GM12878 (cell line): Measurements from ENCODE around the gene KLK13. TPM values are rescaled to one million over a fixed set of nuclear protein-coding genes. Genes with fewer than 3 reads are reported as not detected.

Source experiments
- ATAC-seq: fragments of 200-7000 bp; cut with Tn5 transposase; 3 replicates; pipeline ENCODE4 v1.9.1; 2020; ENCODE audit warnings: mild to moderate bottlenecking, moderate library complexity
- BruUV-seq: library from RNA; stranded (reverse); fragments of 400-500 nt; replicated peaks from 2 replicates; lab custom pipeline; 2021; lab: Mats Ljungman, UMichigan
- CTCF ChIA-PET: fragments of 300-600 bp; sonication (Branson Sonifier 250); formaldehyde crosslinking; extraction: SDS; loops from one replicate; lab custom pipeline; 2021; ENCODE audit warnings: inconsistent platforms; lab: Yijun Ruan, JAX
- POLR2A ChIA-PET: fragments of 350-600 bp; formaldehyde crosslinking; extraction: SDS; loops from one replicate; lab custom pipeline; 2021; ENCODE audit warnings: inconsistent platforms; lab: Charles Lee
- RAD21 ChIA-PET: fragments of 300-600 bp; sonication (Branson Sonifier 250); formaldehyde crosslinking; loops from one replicate; lab custom pipeline; 2023; ENCODE audit warnings: antibody characterized with exemption; ENCODE audit not compliant: unreplicated experiment; lab: Charles Lee
- SMC1A ChIA-PET: fragments of 300-600 bp; sonication (Branson Sonifier 250); formaldehyde crosslinking; loops from one replicate; lab custom pipeline; 2023; ENCODE audit not compliant: unreplicated experiment, uncharacterized antibody; lab: Charles Lee
- DNase-seq: peaks from one replicate; pipeline ENCODE4 v3.0.0-alpha.2; 2011; ENCODE audit warnings: low read depth, low spot score
- FAIRE-seq: peaks from 3 replicates; lab custom pipeline; 2011; peaks lifted over from hg19 to GRCh38; lab: Jason Lieb, UNC
- H2AFZ ChIP-seq: 2 replicates; pipeline ENCODE4 v1.6.0; 2011; ENCODE audit warnings: low read depth, low read length, control low read depth; ENCODE audit not compliant: control insufficient read depth
- H3K27ac ChIP-seq: 2 replicates; pipeline ENCODE4 v1.5.1; 2011; ENCODE audit warnings: control low read depth; ENCODE audit not compliant: control insufficient read depth, insufficient read depth
- H3K27me3 ChIP-seq, 2 experiments: replicated peaks in 1 of 2; 2 replicates each; pipeline versions ENCODE4 v1.6.0 to v1.6.1; 2011; ENCODE audit warnings: low read length in 1 of 2; ENCODE audit not compliant: control insufficient read depth in 2 of 2, insufficient read depth in 2 of 2
- H3K36me3 ChIP-seq, 2 experiments: 2 replicates each; pipeline ENCODE4 v1.5.1; 2011; ENCODE audit warnings: low read length in 1 of 2; ENCODE audit not compliant: control insufficient read depth in 2 of 2, insufficient read depth in 2 of 2
- H3K4me1 ChIP-seq: 2 replicates; pipeline ENCODE4 v1.6.1; 2011; ENCODE audit warnings: mild to moderate bottlenecking, low read length, moderate library complexity, mixed read lengths; ENCODE audit not compliant: control insufficient read depth, insufficient read depth
- H3K4me2 ChIP-seq: 2 replicates; pipeline ENCODE4 v1.6.0; 2011; ENCODE audit warnings: control low read depth; ENCODE audit not compliant: control insufficient read depth, insufficient read depth
- H3K4me3 ChIP-seq: fragments of 200-600 bp; sonication (generic); 2 replicates; pipeline ENCODE4 v1.5.1; 2016
- H3K79me2 ChIP-seq: 2 replicates; pipeline ENCODE4 v1.6.0; 2011; ENCODE audit warnings: low read length; ENCODE audit not compliant: control insufficient read depth, insufficient read depth
- H3K9ac ChIP-seq: 2 replicates; pipeline ENCODE4 v1.8.0; 2011; ENCODE audit warnings: low read length, control low read depth, mixed read lengths; ENCODE audit not compliant: control insufficient read depth, insufficient read depth
- H3K9me3 ChIP-seq: replicated peaks from 3 replicates; pipeline ENCODE4 v1.5.1; 2011; ENCODE audit warnings: mild to moderate bottlenecking, low read length; ENCODE audit not compliant: control insufficient read depth, insufficient read depth
- H4K20me1 ChIP-seq: 2 replicates; pipeline ENCODE4 v1.6.0; 2011; ENCODE audit not compliant: control insufficient read depth, insufficient read depth
- CBX5 ChIP-seq: sonication (generic); IDR thresholded peaks from 2 replicates; pipeline ENCODE4 v1.6.1; 2016; ENCODE audit warnings: low read depth, moderate library complexity, mild to moderate bottlenecking, inconsistent platforms
- CEBPB ChIP-seq, 2 experiments: fragments of 150-350 bp in 1 of 2; IDR thresholded peaks; 2 replicates each; pipeline ENCODE4 v1.6.1; 2012 to 2014; ENCODE audit warnings: low read depth in 2 of 2, low read length in 2 of 2, borderline replicate concordance in 1 of 2, inconsistent platforms in 1 of 2
- NFIC ChIP-seq: IDR thresholded peaks from 2 replicates; pipeline ENCODE4 v1.6.1; 2012; ENCODE audit warnings: low read depth, mild to moderate bottlenecking, inconsistent platforms, low read length, moderate library complexity
- POU2F2 ChIP-seq: IDR thresholded peaks from 3 replicates; pipeline ENCODE4 v1.6.1; 2011; ENCODE audit warnings: low read depth, mild to moderate bottlenecking, low read length, borderline replicate concordance
- SIN3A ChIP-seq: IDR thresholded peaks from 2 replicates; pipeline ENCODE4 v1.6.1; 2012; ENCODE audit warnings: low read depth, low read length, improper control_type of control experiment
- SREBF1 ChIP-seq: IDR thresholded peaks from 2 replicates; pipeline ENCODE4 v1.6.1; 2012; ENCODE audit warnings: mild to moderate bottlenecking, low read length
- TAF1 ChIP-seq: IDR thresholded peaks from 2 replicates; pipeline ENCODE4 v1.6.1; 2011; ENCODE audit warnings: mild to moderate bottlenecking, low read depth, low read length, borderline replicate concordance
- WRNIP1 ChIP-seq: IDR thresholded peaks from 2 replicates; pipeline ENCODE4 v1.6.1; 2011; ENCODE audit warnings: low read depth, low read length, improper control_type of control experiment, borderline replicate concordance
- ZNF274 ChIP-seq: IDR thresholded peaks from one replicate; pipeline ENCODE4 v1.8.0; 2011; ENCODE audit not compliant: insufficient read length, insufficient read depth
- WGBS: methylation state at CpG from one replicate; pipeline ENCODE4 v1.1.6; 2016; ENCODE audit warnings: low lambda C conversion rate; ENCODE audit not compliant: insufficient replicate concordance, insufficient coverage; ENCODE audit errors: missing lambda C conversion rate; 5-methylcytosine and 5-hydroxymethylcytosine counted together
- in situ Hi-C: fragments of 300-500 bp; cut with MboI; formaldehyde crosslinking; loops from 9 replicates; pipeline ENCODE4 v1.14.3; 2018; ENCODE audit warnings: mixed read lengths
- intact Hi-C: fragments of 100-400 bp; cut with micrococcal nuclease; formaldehyde crosslinking; loops from one replicate; pipeline ENCODE4 v1.14.2; 2022; ENCODE audit not compliant: unreplicated experiment
- polyA plus RNA-seq, 11 experiments: library from polyadenylated mRNA; depleted of rRNA in 4 of 11; unstranded in 6 of 11; stranded (reverse) in 5 of 11; fragments of >200 nt; fragmentation: Nextera tagmentation in 4 of 11; fragmentation: Illumina TruSeq in 1 of 11; extraction: Ambion mirVana in 4 of 11; extraction: Trizol in 1 of 11; gene quantifications; 1 replicate in 1 of 11; 2 replicates in 10 of 11; pipeline versions ENCODE4 v1.2.1 to v1.2.3, GENCODE V29; 2011 to 2016; ENCODE audit warnings: inconsistent platforms in 2 of 11, missing spikeins in 2 of 11, low read depth in 1 of 11
- total RNA-seq, 4 experiments: library from RNA; depleted of rRNA in 3 of 4; stranded (reverse); fragments of >200 nt in 3 of 4; fragmentation: Illumina TruSeq in 1 of 4; extraction: Trizol in 1 of 4; gene quantifications; 2 replicates each; pipeline versions ENCODE4 v1.2.1 to v1.2.3, GENCODE V29; 2013 to 2021
- TF ChIP-seq, protein P1 (sequence below): fragments of 150-350 bp; IDR thresholded peaks from 2 replicates; pipeline ENCODE4 v1.6.1; 2014; ENCODE audit warnings: mild to moderate bottlenecking, low read depth, low read length
- TF ChIP-seq, protein P2 (sequence below): fragments of 450-650 bp; IDR thresholded peaks from 2 replicates; pipeline ENCODE4 v1.6.1; 2017; ENCODE audit warnings: borderline replicate concordance
- TF ChIP-seq, protein P3 (sequence below): IDR thresholded peaks from 2 replicates; pipeline ENCODE4 v1.6.1; 2012; ENCODE audit warnings: mild to moderate bottlenecking, low read depth, low read length

KLK13 gene
- total and polyA plus RNA-seq, 10 of the 15 experiments (the other 5 are each of a cell fraction or from before 2014, with no cell fraction given) = not detected

DNA sequence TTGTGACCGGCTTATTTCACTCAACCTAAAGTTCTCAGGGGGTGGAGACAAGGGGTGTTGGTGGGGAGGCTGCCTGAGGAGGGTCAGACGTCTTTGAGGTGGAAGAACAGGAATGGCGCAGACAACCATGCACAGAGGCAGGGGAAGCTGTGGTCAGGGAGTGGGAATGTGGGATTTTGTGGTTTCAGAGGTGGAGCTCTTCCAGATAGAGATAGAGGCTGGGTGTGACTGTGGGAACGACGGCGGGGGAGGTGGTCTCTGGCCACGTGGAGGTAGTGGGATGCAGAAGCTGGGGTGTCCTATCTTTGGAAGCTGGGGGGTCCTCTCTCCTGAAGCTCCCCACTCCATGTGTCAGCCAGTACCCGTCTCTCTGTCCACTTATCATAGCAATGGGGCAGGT, 25.6 kb upstream of the KLK13 start:
- no TSS peak for BruUV-seq
- WGBS = 67% methylated on average over 8 of the region's 8 CpGs
- Histone ChIP-seq H3K27ac (no peak overlapping the region), H3K4me1 (no peaks in the 10 kb centered on the region), H3K4me3 (no peak overlapping the region), H4K20me1 (no peaks in the 10 kb centered on the region), H3K27me3 (no peaks in the 10 kb centered on the region), H3K9ac (no peak overlapping the region), H3K9me3 (no peaks in the 10 kb centered on the region), H3K79me2 (no peaks in the 10 kb centered on the region), H3K4me2 (no peak overlapping the region), H3K36me3 (no peaks in the 10 kb centered on the region), H2AFZ (no peak overlapping the region)
- ChIA-PET CTCF (no interaction called here), SMC1A (no interaction called here), POLR2A (no interaction called here), RAD21 (no interaction called here)
- FAIRE-seq = no peak
- no peak for DNase-seq
- intact Hi-C loops = loop anchor here (5.0 kb wide), 1 partner anchor 158 kb away; no protein-coding TSS in a partner anchor
- ATAC-seq = no peak
- no peak for TF ChIP-seq ZNF274
- TF ChIP-seq CBX5 = no peak
- no peak for TF ChIP-seq SIN3A
- no peak for TF ChIP-seq WRNIP1
- in situ Hi-C loops = loop anchor here (10.0 kb wide), 1 partner anchor 156 kb away; no protein-coding TSS in a partner anchor

DNA sequence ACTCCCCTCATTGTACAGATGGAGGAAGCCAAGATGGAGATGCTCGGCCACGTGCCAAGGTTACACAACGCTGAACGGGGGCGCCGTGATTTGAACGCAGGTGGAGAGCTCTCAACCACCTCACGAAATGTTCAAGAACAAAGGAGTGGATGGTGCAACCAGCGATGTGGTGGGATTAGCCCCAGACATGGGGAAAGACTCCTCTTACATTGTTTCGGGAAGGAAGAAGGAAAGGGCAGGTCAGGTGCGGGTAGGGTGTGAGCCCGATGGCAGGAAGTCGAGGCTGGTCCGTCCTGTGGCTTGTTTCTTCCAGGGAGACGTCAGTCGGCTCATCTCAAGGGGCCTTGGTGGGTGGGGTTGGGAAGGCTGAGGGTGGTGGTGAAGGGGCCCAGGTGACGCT, 24.9 kb upstream of the KLK13 start:
- Histone ChIP-seq H3K9me3 (no peaks in the 10 kb centered on the region), H2AFZ (no peak overlapping the region), H3K4me1 (no peaks in the 10 kb centered on the region), H3K4me3 (no peak overlapping the region), H3K36me3 (no peaks in the 10 kb centered on the region), H3K27me3 (no peaks in the 10 kb centered on the region), H3K4me2 (no peak overlapping the region), H3K9ac (no peak overlapping the region), H3K27ac (no peak overlapping the region), H4K20me1 (no peaks in the 10 kb centered on the region), H3K79me2 (no peaks in the 10 kb centered on the region)
- FAIRE-seq = no peak
- CTCF ChIA-PET = no interaction called here
- ATAC-seq = no peak
- DNase-seq = no peak
- in situ Hi-C loops = loop anchor here (10.0 kb wide), 1 partner anchor 155 kb away; no protein-coding TSS in a partner anchor
- RAD21 ChIA-PET = no interaction called here
- POLR2A ChIA-PET = no interaction called here
- no TSS peak for BruUV-seq
- SMC1A ChIA-PET = no interaction called here
- intact Hi-C loops = loop anchor here (5.0 kb wide), 1 partner anchor 157 kb away; no protein-coding TSS in a partner anchor
- WGBS = 77% methylated on average over 17 of the region's 17 CpGs
- TF ChIP-seq TAF1 (no peak), POU2F2 (no peak), CEBPB (IDR thresholded peaks at IDR 0.05; ENCODE audit: borderline replicate concordance in 1 of 2, low read depth in 2 of 2, low read length in 2 of 2) (no peak), SREBF1 (no peak), NFIC (no peak)
- TF ChIP-seq, protein P1, sequence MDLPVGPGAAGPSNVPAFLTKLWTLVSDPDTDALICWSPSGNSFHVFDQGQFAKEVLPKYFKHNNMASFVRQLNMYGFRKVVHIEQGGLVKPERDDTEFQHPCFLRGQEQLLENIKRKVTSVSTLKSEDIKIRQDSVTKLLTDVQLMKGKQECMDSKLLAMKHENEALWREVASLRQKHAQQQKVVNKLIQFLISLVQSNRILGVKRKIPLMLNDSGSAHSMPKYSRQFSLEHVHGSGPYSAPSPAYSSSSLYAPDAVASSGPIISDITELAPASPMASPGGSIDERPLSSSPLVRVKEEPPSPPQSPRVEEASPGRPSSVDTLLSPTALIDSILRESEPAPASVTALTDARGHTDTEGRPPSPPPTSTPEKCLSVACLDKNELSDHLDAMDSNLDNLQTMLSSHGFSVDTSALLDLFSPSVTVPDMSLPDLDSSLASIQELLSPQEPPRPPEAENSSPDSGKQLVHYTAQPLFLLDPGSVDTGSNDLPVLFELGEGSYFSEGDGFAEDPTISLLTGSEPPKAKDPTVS = no peak
- TF ChIP-seq, protein P2, sequence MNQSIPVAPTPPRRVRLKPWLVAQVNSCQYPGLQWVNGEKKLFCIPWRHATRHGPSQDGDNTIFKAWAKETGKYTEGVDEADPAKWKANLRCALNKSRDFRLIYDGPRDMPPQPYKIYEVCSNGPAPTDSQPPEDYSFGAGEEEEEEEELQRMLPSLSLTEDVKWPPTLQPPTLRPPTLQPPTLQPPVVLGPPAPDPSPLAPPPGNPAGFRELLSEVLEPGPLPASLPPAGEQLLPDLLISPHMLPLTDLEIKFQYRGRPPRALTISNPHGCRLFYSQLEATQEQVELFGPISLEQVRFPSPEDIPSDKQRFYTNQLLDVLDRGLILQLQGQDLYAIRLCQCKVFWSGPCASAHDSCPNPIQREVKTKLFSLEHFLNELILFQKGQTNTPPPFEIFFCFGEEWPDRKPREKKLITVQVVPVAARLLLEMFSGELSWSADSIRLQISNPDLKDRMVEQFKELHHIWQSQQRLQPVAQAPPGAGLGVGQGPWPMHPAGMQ = no peak
- TF ChIP-seq, protein P3, sequence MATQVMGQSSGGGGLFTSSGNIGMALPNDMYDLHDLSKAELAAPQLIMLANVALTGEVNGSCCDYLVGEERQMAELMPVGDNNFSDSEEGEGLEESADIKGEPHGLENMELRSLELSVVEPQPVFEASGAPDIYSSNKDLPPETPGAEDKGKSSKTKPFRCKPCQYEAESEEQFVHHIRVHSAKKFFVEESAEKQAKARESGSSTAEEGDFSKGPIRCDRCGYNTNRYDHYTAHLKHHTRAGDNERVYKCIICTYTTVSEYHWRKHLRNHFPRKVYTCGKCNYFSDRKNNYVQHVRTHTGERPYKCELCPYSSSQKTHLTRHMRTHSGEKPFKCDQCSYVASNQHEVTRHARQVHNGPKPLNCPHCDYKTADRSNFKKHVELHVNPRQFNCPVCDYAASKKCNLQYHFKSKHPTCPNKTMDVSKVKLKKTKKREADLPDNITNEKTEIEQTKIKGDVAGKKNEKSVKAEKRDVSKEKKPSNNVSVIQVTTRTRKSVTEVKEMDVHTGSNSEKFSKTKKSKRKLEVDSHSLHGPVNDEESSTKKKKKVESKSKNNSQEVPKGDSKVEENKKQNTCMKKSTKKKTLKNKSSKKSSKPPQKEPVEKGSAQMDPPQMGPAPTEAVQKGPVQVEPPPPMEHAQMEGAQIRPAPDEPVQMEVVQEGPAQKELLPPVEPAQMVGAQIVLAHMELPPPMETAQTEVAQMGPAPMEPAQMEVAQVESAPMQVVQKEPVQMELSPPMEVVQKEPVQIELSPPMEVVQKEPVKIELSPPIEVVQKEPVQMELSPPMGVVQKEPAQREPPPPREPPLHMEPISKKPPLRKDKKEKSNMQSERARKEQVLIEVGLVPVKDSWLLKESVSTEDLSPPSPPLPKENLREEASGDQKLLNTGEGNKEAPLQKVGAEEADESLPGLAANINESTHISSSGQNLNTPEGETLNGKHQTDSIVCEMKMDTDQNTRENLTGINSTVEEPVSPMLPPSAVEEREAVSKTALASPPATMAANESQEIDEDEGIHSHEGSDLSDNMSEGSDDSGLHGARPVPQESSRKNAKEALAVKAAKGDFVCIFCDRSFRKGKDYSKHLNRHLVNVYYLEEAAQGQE = no peak
